ENCODE data around the gene LRRC74B.
"Not testable (repeated sequence)": the region's sequence is repeated elsewhere in the genome, so short reads cannot be mapped to it uniquely, and the experiment has no call there.

GRCh38 chr22:21091220-21091619, 45.5 kb downstream of the LRRC74B start:
- TF ChIP-seq, protein P1, sequence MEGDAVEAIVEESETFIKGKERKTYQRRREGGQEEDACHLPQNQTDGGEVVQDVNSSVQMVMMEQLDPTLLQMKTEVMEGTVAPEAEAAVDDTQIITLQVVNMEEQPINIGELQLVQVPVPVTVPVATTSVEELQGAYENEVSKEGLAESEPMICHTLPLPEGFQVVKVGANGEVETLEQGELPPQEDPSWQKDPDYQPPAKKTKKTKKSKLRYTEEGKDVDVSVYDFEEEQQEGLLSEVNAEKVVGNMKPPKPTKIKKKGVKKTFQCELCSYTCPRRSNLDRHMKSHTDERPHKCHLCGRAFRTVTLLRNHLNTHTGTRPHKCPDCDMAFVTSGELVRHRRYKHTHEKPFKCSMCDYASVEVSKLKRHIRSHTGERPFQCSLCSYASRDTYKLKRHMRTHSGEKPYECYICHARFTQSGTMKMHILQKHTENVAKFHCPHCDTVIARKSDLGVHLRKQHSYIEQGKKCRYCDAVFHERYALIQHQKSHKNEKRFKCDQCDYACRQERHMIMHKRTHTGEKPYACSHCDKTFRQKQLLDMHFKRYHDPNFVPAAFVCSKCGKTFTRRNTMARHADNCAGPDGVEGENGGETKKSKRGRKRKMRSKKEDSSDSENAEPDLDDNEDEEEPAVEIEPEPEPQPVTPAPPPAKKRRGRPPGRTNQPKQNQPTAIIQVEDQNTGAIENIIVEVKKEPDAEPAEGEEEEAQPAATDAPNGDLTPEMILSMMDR (IDR thresholded peaks at IDR 0.05), result not testable (repeated sequence)
- TF ChIP-seq POLR2AphosphoS5, POLR2A (IDR thresholded peaks at IDR 0.05): not testable (repeated sequence)

All from suprapubic skin (tissue), 4 donors.